Renal cortical epithelial cell (primary cell): ENCODE data around the gene SORBS1. TPM values are rescaled to one million over a fixed set of nuclear protein-coding genes. Genes with fewer than 3 reads are reported as not detected.

Experiments used
- DNase-seq: peaks from one replicate; pipeline ENCODE4 v3.0.0-alpha.2; 2011; ENCODE audit warnings: low read depth
- total RNA-seq: library from RNA; depleted of rRNA; stranded (reverse); fragments of >200 nt; gene quantifications from 2 replicates; pipeline ENCODE4 v1.2.3, GENCODE V29; 2014

The SORBS1 gene
- total RNA-seq = 4.3 and 9.8 TPM in 2 replicates

- DNase-seq = peak; percentile 89
Observed at GRCh38 chr10:95561177-95561863, at the start of gene SORBS1. TSS of gene SORBS1 (minus strand) at chr10:95561371. CDS start at chr10:95441135, 120,236 bp downstream.

GRCh38 chr10:95610727-95611126 is 49.6 kb upstream of the SORBS1 start:
- no peak for DNase-seq

GRCh38 chr10:95606922-95607321 is 45.8 kb upstream of the SORBS1 start:
- DNase-seq = no peak

GRCh38 chr10:95605163-95605562 is 44.0 kb upstream of the SORBS1 start:
- no peak for DNase-seq

GRCh38 chr10:95604630-95605029 is 43.5 kb upstream of the SORBS1 start:
- DNase-seq = no peak

GRCh38 chr10:95602382-95602781 is 41.2 kb upstream of the SORBS1 start:
- DNase-seq = no peak

- peak; percentile 81 for DNase-seq
Observed at GRCh38 chr10:95601116-95601719, 40.0 kb upstream of the SORBS1 start.

- DNase-seq = no peak
Observed at GRCh38 chr10:95600158-95600557, 39.0 kb upstream of the SORBS1 start.

GRCh38 chr10:95597788-95598187 is 36.6 kb upstream of the SORBS1 start:
- no peak for DNase-seq

- DNase-seq = no peak
Observed at GRCh38 chr10:95588025-95588424, 26.9 kb upstream of the SORBS1 start.

- DNase-seq = peak; percentile 70
Observed at GRCh38 chr10:95579835-95580535, 18.8 kb upstream of the SORBS1 start.

GRCh38 chr10:95579292-95579691 is 18.1 kb upstream of the SORBS1 start:
- DNase-seq = no peak

GRCh38 chr10:95578619-95579018 is 17.4 kb upstream of the SORBS1 start:
- DNase-seq = no peak

- no peak for DNase-seq
Observed at GRCh38 chr10:95574649-95575365, 13.6 kb upstream of the SORBS1 start.

GRCh38 chr10:95573964-95574604 is 12.9 kb upstream of the SORBS1 start:
- DNase-seq = no peak

GRCh38 chr10:95573527-95573926 is 12.4 kb upstream of the SORBS1 start:
- DNase-seq = no peak

GRCh38 chr10:95572131-95572820 is 11.1 kb upstream of the SORBS1 start:
- DNase-seq = no peak

- no peak for DNase-seq
Observed at GRCh38 chr10:95571390-95571789, 10.2 kb upstream of the SORBS1 start.

- no peak for DNase-seq
Observed at GRCh38 chr10:95569368-95569767, 8.2 kb upstream of the SORBS1 start.

- peak; percentile 68 for DNase-seq
Observed at GRCh38 chr10:95567903-95568630, 6.9 kb upstream of the SORBS1 start.

GRCh38 chr10:95566136-95566535 is 5.0 kb upstream of the SORBS1 start:
- DNase-seq = no peak
